NCI-H510A (cell line): ENCODE results near the gene AHCTF1.
A peak's percentile ranks its signal among the peaks of the same experiment; 100 is the strongest.
"Not testable (repeated sequence)": the region's sequence is repeated elsewhere in the genome, so short reads cannot be mapped to it uniquely, and the experiment has no call there.

Experiments
- DNase-seq: peaks from one replicate; lab custom pipeline; 2025; lab: John Stamatoyannopoulos, UW

The AHCTF1 gene

GRCh38 chr1:246838118-246838456 lies 93.7 kb downstream of the AHCTF1 start:
- DNase-seq: no peak

- DNase-seq: no peak
Measured at GRCh38 chr1:246837418-246838117, 94.2 kb downstream of the AHCTF1 start.

- DNase-seq: no peak
Measured at GRCh38 chr1:246836209-246836966, 95.4 kb downstream of the AHCTF1 start.

- DNase-seq: no peak
Measured at GRCh38 chr1:246831543-246831942, 100.2 kb downstream of the AHCTF1 start.

- no peak for DNase-seq
Measured at GRCh38 chr1:246828818-246829217, 102.9 kb downstream of the AHCTF1 start.

- peak; percentile 29 for DNase-seq
Measured at GRCh38 chr1:246827396-246827795, 104.4 kb downstream of the AHCTF1 start.

GRCh38 chr1:246825557-246826175 lies 106.1 kb downstream of the AHCTF1 start:
- DNase-seq: no peak

GRCh38 chr1:246824541-246824940 lies 107.2 kb downstream of the AHCTF1 start:
- DNase-seq: no peak

- not testable (repeated sequence) for DNase-seq
Measured at GRCh38 chr1:246822154-246822553, 109.6 kb downstream of the AHCTF1 start.

GRCh38 chr1:246820666-246821065 lies 111.1 kb downstream of the AHCTF1 start:
- DNase-seq: no peak

- not testable (repeated sequence) for DNase-seq
Measured at GRCh38 chr1:246817778-246818177, 114.0 kb downstream of the AHCTF1 start.

GRCh38 chr1:246815693-246816270 lies 116.0 kb downstream of the AHCTF1 start:
- DNase-seq: no peak

GRCh38 chr1:246814890-246815289 lies 116.9 kb downstream of the AHCTF1 start:
- no peak for DNase-seq

- DNase-seq: not testable (repeated sequence)
Measured at GRCh38 chr1:246813325-246813724, 118.4 kb downstream of the AHCTF1 start.

GRCh38 chr1:246811985-246812384 lies 119.8 kb downstream of the AHCTF1 start:
- no peak for DNase-seq

- DNase-seq: no peak
Measured at GRCh38 chr1:246809473-246809872, 122.3 kb downstream of the AHCTF1 start.

GRCh38 chr1:246805135-246805716 lies 126.5 kb downstream of the AHCTF1 start:
- DNase-seq: no peak

- no peak for DNase-seq
Measured at GRCh38 chr1:246803883-246804282, 127.9 kb downstream of the AHCTF1 start.

GRCh38 chr1:246803373-246803772 lies 128.4 kb downstream of the AHCTF1 start:
- DNase-seq: no peak

GRCh38 chr1:246801241-246802020 lies 130.3 kb downstream of the AHCTF1 start:
- DNase-seq: no peak

- DNase-seq: no peak
Measured at GRCh38 chr1:246800756-246801155, 131.0 kb downstream of the AHCTF1 start.

GRCh38 chr1:246800356-246800755 lies 131.4 kb downstream of the AHCTF1 start:
- DNase-seq: no peak
